ENCODE measurements around the gene MAFF. TPM values are rescaled to one million over a fixed set of nuclear protein-coding genes. Genes with fewer than 3 reads are reported as not detected.

MAFF gene
- total RNA-seq, 1 donor from 2014 or later: 4.2 TPM

DNA sequence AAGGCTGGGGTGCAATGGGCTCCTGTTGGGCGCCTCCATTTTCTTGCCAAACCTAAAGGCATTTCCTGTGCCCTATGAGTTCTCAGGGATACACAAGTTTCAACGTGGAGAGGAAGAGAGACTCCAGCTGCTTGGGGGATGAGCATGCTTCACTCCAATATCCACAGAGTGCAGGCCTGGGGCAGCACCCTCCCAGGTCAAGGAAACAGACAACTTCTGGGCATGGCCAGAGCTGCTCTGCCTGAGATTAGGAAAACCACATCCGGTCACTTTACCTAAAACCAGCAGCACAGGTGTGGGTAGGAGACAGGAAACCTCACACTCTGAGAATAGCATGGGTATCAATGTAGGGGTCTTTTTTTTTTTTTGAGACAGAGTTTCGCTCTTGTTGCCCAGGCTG lies 42.3 kb downstream of the MAFF start:
- Histone ChIP-seq H3K9ac (ENCODE audit: low read depth in 1 of 3, low read length in 3 of 3) (no peak overlapping the region), H3K4me1 (ENCODE audit: control insufficient read depth in 3 of 3, insufficient read depth in 3 of 3, low read length in 3 of 3) (peaks cover 42 to 56% (median 52%) of the 10 kb centered on the region in 3 donors), H3K36me3 (ENCODE audit: control insufficient read depth in 3 of 3, insufficient read depth in 3 of 3, low read length in 3 of 3) (peaks cover 28 to 41% (median 37%) of the 10 kb centered on the region in 3 donors), H3K4me3 (ENCODE audit: low read length in 3 of 3) (no peak overlapping the region), H3K27ac (ENCODE audit: low read depth, low read length) (no peak overlapping the region), H3K9me3 (ENCODE audit: control insufficient read depth in 3 of 3, low read length in 3 of 3) (no peaks in the 10 kb centered on the region), H3K27me3 (ENCODE audit: control insufficient read depth in 3 of 3, insufficient read depth in 3 of 3, low read length in 3 of 3) (no peaks in the 10 kb centered on the region)

DNA sequence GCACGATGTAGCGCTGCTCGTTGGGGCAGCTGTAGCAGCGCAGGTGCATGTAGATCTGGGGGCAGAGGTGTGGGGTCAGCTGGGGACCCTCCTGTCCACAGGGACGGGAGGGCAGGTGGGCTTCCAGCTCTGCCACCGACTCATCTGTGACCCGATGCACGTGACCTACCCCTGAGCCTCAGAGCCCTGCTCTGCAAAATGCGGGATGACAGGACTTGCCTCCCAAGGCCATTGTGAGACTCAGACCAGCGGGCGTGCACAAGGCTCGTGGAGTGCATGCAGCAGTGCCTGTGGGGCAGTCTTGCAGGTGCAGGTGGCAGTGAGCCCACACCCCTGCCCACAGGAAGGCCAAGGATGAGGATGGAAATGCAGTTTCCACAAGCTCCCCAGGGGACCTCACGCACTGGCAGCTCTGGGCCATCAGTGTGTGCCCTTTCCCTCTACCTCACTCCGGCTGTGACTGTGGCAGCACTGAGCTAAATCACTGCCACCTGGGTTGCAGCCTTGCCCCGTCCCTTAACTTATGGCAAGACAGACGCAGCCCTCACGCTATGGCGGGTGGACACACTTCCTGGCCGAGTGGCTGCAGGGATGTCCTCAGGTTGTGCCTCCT lies 44.4 kb downstream of the MAFF start:
- no peak overlapping the region for H3K27ac ChIP-seq (ENCODE audit: low read depth, low read length)
- H3K36me3 ChIP-seq (ENCODE audit: control insufficient read depth in 3 of 3, insufficient read depth in 3 of 3, low read length in 3 of 3): peaks cover 28 to 43% (median 35%) of the 10 kb centered on the region in 3 donors
- peak overlapping the region in 1 of 3 donors; percentile 13 for H3K4me3 ChIP-seq (ENCODE audit: low read length in 3 of 3)
- peak overlapping the region in 1 of 3 donors; percentile 54 for H3K9ac ChIP-seq (ENCODE audit: low read depth in 1 of 3, low read length in 3 of 3)
- peaks cover 43 to 53% (median 47%) of the 10 kb centered on the region in 3 donors for H3K4me1 ChIP-seq (ENCODE audit: control insufficient read depth in 3 of 3, insufficient read depth in 3 of 3, low read length in 3 of 3)
- H3K27me3 ChIP-seq (ENCODE audit: control insufficient read depth in 3 of 3, insufficient read depth in 3 of 3, low read length in 3 of 3): no peaks in the 10 kb centered on the region
- H3K9me3 ChIP-seq (ENCODE audit: control insufficient read depth in 3 of 3, low read length in 3 of 3): no peaks in the 10 kb centered on the region

DNA sequence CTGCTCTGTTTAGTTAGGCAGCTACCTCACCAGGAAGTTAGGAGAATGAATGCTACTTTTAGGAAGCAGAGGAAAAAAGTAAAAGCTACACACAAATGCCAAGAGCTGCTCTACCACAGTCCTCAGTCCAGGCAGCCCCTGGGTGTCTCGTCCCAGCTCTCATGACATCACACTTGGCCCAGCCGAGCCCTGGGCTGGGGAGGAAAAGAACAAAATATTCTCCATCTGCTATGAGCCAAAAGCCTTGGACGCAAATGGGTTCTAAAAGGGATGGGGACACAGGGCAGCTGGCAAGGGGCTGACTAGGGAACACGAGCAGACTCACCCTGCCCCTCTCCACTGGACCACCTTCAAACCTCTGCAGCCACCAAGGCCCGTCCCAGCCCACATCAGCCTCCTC lies 44.9 kb downstream of the MAFF start:
- H3K4me3 ChIP-seq (ENCODE audit: low read length in 3 of 3): peak overlapping the region in 1 of 3 donors; percentile 13
- H3K27me3 ChIP-seq (ENCODE audit: control insufficient read depth in 3 of 3, insufficient read depth in 3 of 3, low read length in 3 of 3): no peaks in the 10 kb centered on the region
- H3K9ac ChIP-seq (ENCODE audit: low read depth in 1 of 3, low read length in 3 of 3): peak overlapping the region in 1 of 3 donors; percentile 54
- H3K36me3 ChIP-seq (ENCODE audit: control insufficient read depth in 3 of 3, insufficient read depth in 3 of 3, low read length in 3 of 3): peaks cover 28 to 43% (median 35%) of the 10 kb centered on the region in 3 donors
- H3K9me3 ChIP-seq (ENCODE audit: control insufficient read depth in 3 of 3, low read length in 3 of 3): no peaks in the 10 kb centered on the region
- no peak overlapping the region for H3K27ac ChIP-seq (ENCODE audit: low read depth, low read length)
- H3K4me1 ChIP-seq (ENCODE audit: control insufficient read depth in 3 of 3, insufficient read depth in 3 of 3, low read length in 3 of 3): peaks cover 45 to 53% (median 49%) of the 10 kb centered on the region in 3 donors

DNA sequence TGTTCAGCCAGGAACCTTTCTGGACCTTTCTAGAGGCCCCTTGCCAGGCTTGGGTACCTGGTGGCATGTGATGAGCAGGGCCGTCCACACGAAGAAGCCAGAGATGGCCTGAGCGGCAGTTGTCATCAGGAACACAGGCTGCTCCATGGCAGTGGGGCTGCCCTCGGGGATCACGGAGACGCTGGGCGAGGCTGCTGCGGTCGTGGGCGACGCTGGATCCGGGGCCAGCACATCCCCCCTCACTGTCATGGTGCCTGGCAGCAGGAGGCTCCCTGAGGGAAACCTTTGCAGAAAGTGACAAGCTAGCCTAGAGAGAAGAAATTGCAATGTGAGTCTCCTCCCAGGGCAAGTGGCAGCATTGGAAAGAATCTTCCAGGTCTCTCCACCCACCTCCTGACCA lies 45.9 kb downstream of the MAFF start:
- peaks cover 47 to 54% (median 49%) of the 10 kb centered on the region in 3 donors for H3K4me1 ChIP-seq (ENCODE audit: control insufficient read depth in 3 of 3, insufficient read depth in 3 of 3, low read length in 3 of 3)
- peak overlapping the region in 1 of 3 donors; percentile 8 for H3K9ac ChIP-seq (ENCODE audit: low read depth in 1 of 3, low read length in 3 of 3)
- no peaks in the 10 kb centered on the region for H3K9me3 ChIP-seq (ENCODE audit: control insufficient read depth in 3 of 3, low read length in 3 of 3)
- H3K4me3 ChIP-seq (ENCODE audit: low read length in 3 of 3): no peak overlapping the region
- H3K27ac ChIP-seq (ENCODE audit: low read depth, low read length): no peak overlapping the region
- no peaks in the 10 kb centered on the region for H3K27me3 ChIP-seq (ENCODE audit: control insufficient read depth in 3 of 3, insufficient read depth in 3 of 3, low read length in 3 of 3)
- H3K36me3 ChIP-seq (ENCODE audit: control insufficient read depth in 3 of 3, insufficient read depth in 3 of 3, low read length in 3 of 3): peaks cover 28 to 42% (median 35%) of the 10 kb centered on the region in 3 donors

DNA sequence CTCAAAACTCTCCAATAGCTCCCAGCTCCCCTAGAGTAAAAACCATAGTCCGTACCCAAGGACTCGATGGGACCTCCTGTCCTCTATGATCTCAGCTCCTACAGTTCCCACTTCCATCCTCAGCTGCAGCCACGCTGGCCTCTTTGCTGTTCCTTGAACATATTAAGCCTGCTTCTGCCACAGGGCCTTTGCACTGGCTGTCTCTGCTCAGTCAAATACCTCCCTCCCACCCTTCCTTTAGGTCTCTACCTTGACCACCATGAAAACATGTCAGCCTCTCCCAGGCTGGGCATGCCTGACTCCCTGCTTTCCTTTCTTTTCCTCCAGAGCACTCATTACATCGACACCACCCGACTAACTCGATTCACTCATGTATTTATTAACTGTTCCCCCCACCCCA lies 46.5 kb downstream of the MAFF start:
- no peak overlapping the region for H3K9ac ChIP-seq (ENCODE audit: low read depth in 1 of 3, low read length in 3 of 3)
- H3K4me3 ChIP-seq (ENCODE audit: low read length in 3 of 3): no peak overlapping the region
- H3K27me3 ChIP-seq (ENCODE audit: control insufficient read depth in 3 of 3, insufficient read depth in 3 of 3, low read length in 3 of 3): no peaks in the 10 kb centered on the region
- no peak overlapping the region for H3K27ac ChIP-seq (ENCODE audit: low read depth, low read length)
- peaks cover 28 to 40% (median 35%) of the 10 kb centered on the region in 3 donors for H3K36me3 ChIP-seq (ENCODE audit: control insufficient read depth in 3 of 3, insufficient read depth in 3 of 3, low read length in 3 of 3)
- H3K9me3 ChIP-seq (ENCODE audit: control insufficient read depth in 3 of 3, low read length in 3 of 3): no peaks in the 10 kb centered on the region
- peaks cover 46 to 50% (median 47%) of the 10 kb centered on the region in 3 donors for H3K4me1 ChIP-seq (ENCODE audit: control insufficient read depth in 3 of 3, insufficient read depth in 3 of 3, low read length in 3 of 3)

DNA sequence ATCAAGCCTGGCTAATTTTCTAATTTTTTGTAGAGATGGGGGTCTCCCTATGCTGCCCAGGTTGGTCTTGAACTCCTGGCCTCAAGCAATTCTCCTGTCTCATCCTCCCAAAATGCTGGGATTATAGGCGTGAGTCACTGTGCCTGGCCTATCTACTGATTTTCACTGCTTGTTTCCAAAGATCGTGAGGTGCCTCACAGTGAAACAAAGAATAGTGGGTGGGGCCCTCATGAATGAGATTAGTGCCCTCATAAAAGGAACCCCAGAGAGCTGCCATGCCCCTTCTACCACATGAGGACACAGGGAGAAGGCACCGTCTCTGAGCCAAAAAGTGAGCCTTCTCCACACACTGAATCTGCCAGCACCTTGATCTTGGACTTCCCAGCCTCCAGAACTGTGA lies 47.5 kb downstream of the MAFF start:
- Histone ChIP-seq H3K4me3 (ENCODE audit: low read length in 3 of 3) (no peak overlapping the region), H3K27me3 (ENCODE audit: control insufficient read depth in 3 of 3, insufficient read depth in 3 of 3, low read length in 3 of 3) (no peaks in the 10 kb centered on the region), H3K9me3 (ENCODE audit: control insufficient read depth in 3 of 3, low read length in 3 of 3) (no peaks in the 10 kb centered on the region), H3K4me1 (ENCODE audit: control insufficient read depth in 3 of 3, insufficient read depth in 3 of 3, low read length in 3 of 3) (peaks cover 38 to 47% (median 43%) of the 10 kb centered on the region in 3 donors), H3K36me3 (ENCODE audit: control insufficient read depth in 3 of 3, insufficient read depth in 3 of 3, low read length in 3 of 3) (peaks cover 28 to 31% (median 28%) of the 10 kb centered on the region in 3 donors), H3K9ac (ENCODE audit: low read depth in 1 of 3, low read length in 3 of 3) (no peak overlapping the region), H3K27ac (ENCODE audit: low read depth, low read length) (no peak overlapping the region)

DNA sequence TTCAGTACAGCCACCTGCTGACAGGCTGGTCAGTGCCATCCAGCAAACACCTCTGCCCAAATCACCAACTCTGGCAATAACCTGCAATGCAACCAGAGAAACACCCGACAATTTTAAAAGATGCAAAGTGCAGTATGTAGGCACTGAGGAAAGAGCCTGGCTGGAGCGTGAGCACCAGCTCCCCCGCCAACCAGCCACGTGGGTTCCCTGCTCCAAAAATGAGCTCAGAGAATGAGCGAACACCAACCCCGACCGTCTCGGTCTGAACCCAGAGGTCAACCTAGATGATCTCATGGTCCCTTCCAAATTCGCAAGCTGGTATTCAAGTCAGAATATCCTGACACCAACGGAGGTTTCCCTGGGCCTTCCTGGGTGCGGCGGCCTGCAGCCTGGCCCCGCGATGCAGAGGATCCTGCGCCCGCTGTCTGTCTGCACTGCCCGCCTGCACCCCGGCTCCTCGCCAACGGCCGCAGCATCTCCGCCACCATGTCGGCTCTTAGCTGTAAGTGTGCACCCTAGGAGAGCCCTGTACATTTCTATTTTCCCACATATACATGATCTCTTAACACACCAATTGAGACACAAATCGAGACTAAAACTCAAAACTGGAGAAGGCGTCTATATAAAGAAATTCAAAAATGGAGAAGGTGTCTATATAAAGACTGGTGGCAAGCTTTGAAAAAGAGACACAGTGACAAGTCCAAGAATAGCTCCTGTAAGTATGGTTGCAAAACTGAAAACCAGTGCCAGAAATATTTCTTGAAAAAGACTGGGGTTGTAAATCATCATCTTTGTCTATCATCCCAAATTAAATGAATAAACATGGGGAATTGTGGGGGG lies 48.2 kb downstream of the MAFF start:
- Histone ChIP-seq H3K36me3 (ENCODE audit: control insufficient read depth in 3 of 3, insufficient read depth in 3 of 3, low read length in 3 of 3) (peaks cover 24 to 25% (median 24%) of the 10 kb centered on the region in 3 donors), H3K9ac (ENCODE audit: low read depth in 1 of 3, low read length in 3 of 3) (no peak overlapping the region), H3K4me3 (ENCODE audit: low read length in 3 of 3) (peak overlapping the region in 2 of 3 donors; percentile 29 to 37), H3K27ac (ENCODE audit: low read depth, low read length) (peak overlapping the region; percentile 47), H3K27me3 (ENCODE audit: control insufficient read depth in 3 of 3, insufficient read depth in 3 of 3, low read length in 3 of 3) (no peaks in the 10 kb centered on the region), H3K4me1 (ENCODE audit: control insufficient read depth in 3 of 3, insufficient read depth in 3 of 3, low read length in 3 of 3) (peaks cover 38 to 47% (median 43%) of the 10 kb centered on the region in 3 donors), H3K9me3 (ENCODE audit: control insufficient read depth in 3 of 3, low read length in 3 of 3) (no peaks in the 10 kb centered on the region)

DNA sequence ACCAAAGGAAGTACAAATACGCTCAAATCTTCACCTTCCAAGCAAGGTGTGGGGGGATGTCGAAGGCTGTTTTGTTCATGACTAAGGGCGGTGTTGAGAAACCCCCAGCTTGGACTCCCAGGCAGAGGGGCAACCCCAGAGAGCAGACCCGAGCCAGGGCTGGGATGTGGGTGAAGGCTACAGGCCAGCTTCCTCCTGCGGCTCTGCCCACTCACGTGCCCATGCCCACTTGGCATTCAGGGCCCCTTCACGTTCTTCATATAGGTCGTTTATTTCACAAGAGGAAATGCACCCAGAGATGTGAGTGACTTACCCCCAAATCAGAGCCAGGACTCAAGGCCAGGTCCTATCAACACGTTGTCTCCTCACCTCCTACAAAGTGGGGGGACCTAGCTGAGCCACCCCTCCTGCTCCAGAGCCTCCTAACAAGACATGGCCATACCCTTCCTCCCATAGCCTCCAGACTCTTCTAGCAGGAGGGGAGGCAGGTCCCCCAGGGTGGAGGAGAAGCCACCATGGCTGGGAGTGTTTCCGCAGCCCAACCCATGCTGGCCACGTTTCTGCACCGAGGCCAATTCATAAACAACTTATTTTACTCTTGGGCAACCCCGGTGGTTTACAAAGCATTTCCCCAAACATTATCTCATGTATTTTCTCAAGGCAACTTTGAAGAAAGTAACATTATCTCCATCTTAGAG lies 49.0 kb downstream of the MAFF start:
- no peaks in the 10 kb centered on the region for H3K9me3 ChIP-seq (ENCODE audit: control insufficient read depth in 3 of 3, low read length in 3 of 3)
- peaks cover 19 to 22% (median 20%) of the 10 kb centered on the region in 3 donors for H3K36me3 ChIP-seq (ENCODE audit: control insufficient read depth in 3 of 3, insufficient read depth in 3 of 3, low read length in 3 of 3)
- H3K27ac ChIP-seq (ENCODE audit: low read depth, low read length): no peak overlapping the region
- peaks cover 38 to 47% (median 43%) of the 10 kb centered on the region in 3 donors for H3K4me1 ChIP-seq (ENCODE audit: control insufficient read depth in 3 of 3, insufficient read depth in 3 of 3, low read length in 3 of 3)
- no peak overlapping the region for H3K4me3 ChIP-seq (ENCODE audit: low read length in 3 of 3)
- H3K27me3 ChIP-seq (ENCODE audit: control insufficient read depth in 3 of 3, insufficient read depth in 3 of 3, low read length in 3 of 3): no peaks in the 10 kb centered on the region
- peak overlapping the region in 1 of 3 donors; percentile 8 for H3K9ac ChIP-seq (ENCODE audit: low read depth in 1 of 3, low read length in 3 of 3)

DNA sequence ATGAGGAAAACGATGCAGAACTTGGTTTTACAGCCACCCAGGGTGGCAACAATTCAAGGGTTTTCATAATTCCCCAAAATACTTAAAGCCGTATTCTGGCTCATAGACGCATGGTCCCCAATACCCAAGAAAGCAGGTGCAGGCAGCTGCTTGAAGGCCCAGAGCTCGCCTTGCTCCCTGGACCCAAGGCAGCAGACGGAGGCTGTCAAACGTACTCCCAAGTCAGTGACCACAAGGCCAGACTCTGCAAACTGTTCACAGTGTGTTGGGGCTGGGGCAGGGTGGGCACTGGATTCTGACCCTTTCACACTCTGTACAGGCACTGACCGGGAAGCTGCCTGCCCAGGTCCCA lies 49.5 kb downstream of the MAFF start:
- Histone ChIP-seq H3K9me3 (ENCODE audit: control insufficient read depth in 3 of 3, low read length in 3 of 3) (no peaks in the 10 kb centered on the region), H3K36me3 (ENCODE audit: control insufficient read depth in 3 of 3, insufficient read depth in 3 of 3, low read length in 3 of 3) (peaks cover 14 to 17% (median 15%) of the 10 kb centered on the region in 3 donors), H3K4me1 (ENCODE audit: control insufficient read depth in 3 of 3, insufficient read depth in 3 of 3, low read length in 3 of 3) (peaks cover 36 to 42% (median 38%) of the 10 kb centered on the region in 3 donors), H3K4me3 (ENCODE audit: low read length in 3 of 3) (no peak overlapping the region), H3K27ac (ENCODE audit: low read depth, low read length) (no peak overlapping the region), H3K27me3 (ENCODE audit: control insufficient read depth in 3 of 3, insufficient read depth in 3 of 3, low read length in 3 of 3) (no peaks in the 10 kb centered on the region), H3K9ac (ENCODE audit: low read depth in 1 of 3, low read length in 3 of 3) (peak overlapping the region in 1 of 3 donors; percentile 8)

Data from skeletal muscle tissue (tissue), 4 donors.